RWPE2 (cell line): ENCODE measurements around the gene MAPK8.

Source experiments
- ATAC-seq: fragments of 200-7000 bp; cut with Tn5 transposase; 3 replicates; pipeline ENCODE4 v1.9.1; 2021; ENCODE audit warnings: low read depth
- DNase-seq: peaks from one replicate; pipeline ENCODE4 v3.0.0-alpha.2; 2020; ENCODE audit warnings: low spot score
- H3K27ac ChIP-seq: fragments of 450-650 bp; 2 replicates; pipeline ENCODE4 v1.5.1; 2017; ENCODE audit warnings: mild to moderate bottlenecking; ENCODE audit not compliant: poor library complexity, severe bottlenecking
- H3K27me3 ChIP-seq: fragments of 250-450 bp; sonication (Bioruptor Pico); 2 replicates; pipeline ENCODE4 v1.5.1; 2021; ENCODE audit warnings: mild to moderate bottlenecking, moderate library complexity; ENCODE audit not compliant: insufficient read depth, poor library complexity, severe bottlenecking
- H3K36me3 ChIP-seq: fragments of 250-450 bp; sonication (Bioruptor Pico); 2 replicates; pipeline ENCODE4 v1.5.1; 2020; ENCODE audit warnings: low read depth, mild to moderate bottlenecking, moderate library complexity
- H3K4me1 ChIP-seq: fragments of 250-450 bp; sonication (Bioruptor Pico); 2 replicates; pipeline ENCODE4 v1.5.1; 2021; ENCODE audit warnings: mild to moderate bottlenecking, moderate library complexity; ENCODE audit not compliant: insufficient read depth, poor library complexity, severe bottlenecking
- H3K4me3 ChIP-seq: fragments of 250-450 bp; sonication (Bioruptor Pico); 2 replicates; pipeline ENCODE4 v1.5.1; 2021; ENCODE audit warnings: mild to moderate bottlenecking, moderate library complexity; ENCODE audit not compliant: severe bottlenecking
- H3K9me3 ChIP-seq: fragments of 250-450 bp; sonication (Bioruptor Pico); 2 replicates; pipeline ENCODE4 v1.5.1; 2021; ENCODE audit warnings: mild to moderate bottlenecking, moderate library complexity; ENCODE audit not compliant: severe bottlenecking
- TF ChIP-seq, protein P1 (sequence below): fragments of 450-650 bp; IDR thresholded peaks from one replicate; pipeline ENCODE4 v1.5.1; 2017; ENCODE audit warnings: mild to moderate bottlenecking, moderate library complexity; ENCODE audit not compliant: poor library complexity, severe bottlenecking

Gene MAPK8

DNA sequence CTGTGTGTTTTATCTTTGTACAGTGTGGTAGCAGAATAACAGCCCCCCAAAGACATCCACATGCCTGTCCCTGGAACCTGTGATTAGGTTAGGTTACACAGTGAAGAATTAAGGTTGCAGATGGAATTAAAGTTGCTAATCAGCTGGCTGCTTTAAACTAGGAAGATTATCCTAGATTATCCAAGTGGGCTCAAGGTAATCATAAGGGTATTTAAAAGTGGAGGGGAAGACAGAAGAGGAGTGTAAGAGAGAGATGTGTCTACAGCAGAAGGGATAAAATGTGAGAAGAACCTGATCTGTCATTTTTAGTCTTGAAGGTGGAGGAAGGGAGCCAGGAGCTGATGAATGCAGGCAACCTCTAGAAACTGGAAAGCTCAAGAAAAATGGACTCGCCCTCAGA, 180.8 kb downstream of the MAPK8 start:
- TF ChIP-seq, protein P1, sequence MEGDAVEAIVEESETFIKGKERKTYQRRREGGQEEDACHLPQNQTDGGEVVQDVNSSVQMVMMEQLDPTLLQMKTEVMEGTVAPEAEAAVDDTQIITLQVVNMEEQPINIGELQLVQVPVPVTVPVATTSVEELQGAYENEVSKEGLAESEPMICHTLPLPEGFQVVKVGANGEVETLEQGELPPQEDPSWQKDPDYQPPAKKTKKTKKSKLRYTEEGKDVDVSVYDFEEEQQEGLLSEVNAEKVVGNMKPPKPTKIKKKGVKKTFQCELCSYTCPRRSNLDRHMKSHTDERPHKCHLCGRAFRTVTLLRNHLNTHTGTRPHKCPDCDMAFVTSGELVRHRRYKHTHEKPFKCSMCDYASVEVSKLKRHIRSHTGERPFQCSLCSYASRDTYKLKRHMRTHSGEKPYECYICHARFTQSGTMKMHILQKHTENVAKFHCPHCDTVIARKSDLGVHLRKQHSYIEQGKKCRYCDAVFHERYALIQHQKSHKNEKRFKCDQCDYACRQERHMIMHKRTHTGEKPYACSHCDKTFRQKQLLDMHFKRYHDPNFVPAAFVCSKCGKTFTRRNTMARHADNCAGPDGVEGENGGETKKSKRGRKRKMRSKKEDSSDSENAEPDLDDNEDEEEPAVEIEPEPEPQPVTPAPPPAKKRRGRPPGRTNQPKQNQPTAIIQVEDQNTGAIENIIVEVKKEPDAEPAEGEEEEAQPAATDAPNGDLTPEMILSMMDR: no peak
- Histone ChIP-seq H3K9me3 (peaks cover 2% of the 10 kb centered on the region), H3K27me3 (peaks cover 5% of the 10 kb centered on the region), H3K4me3 (no peak overlapping the region), H3K36me3 (no peaks in the 10 kb centered on the region), H3K4me1 (no peaks in the 10 kb centered on the region), H3K27ac (no peak overlapping the region)
- DNase-seq (no peak), ATAC-seq (no peak)
